Glutamatergic neuron (in vitro differentiated cells): ENCODE data around the gene PF4V1. TPM values are rescaled to one million over a fixed set of nuclear protein-coding genes. Genes with fewer than 3 reads are reported as not detected.

Experiments used
- DNase-seq: peaks from one replicate; pipeline ENCODE4 v3.0.0; 2022
- H3K27ac Mint-ChIP-seq: one replicate; pipeline ENCODE4 v1.8.0; 2020; ENCODE audit warnings: mild to moderate bottlenecking, mixed read lengths, inconsistent platforms; ENCODE audit not compliant: unreplicated experiment
- H3K27me3 Mint-ChIP-seq: one replicate; pipeline ENCODE4 v1.8.0; 2020; ENCODE audit warnings: mild to moderate bottlenecking, moderate library complexity, mixed read lengths, inconsistent platforms; ENCODE audit not compliant: unreplicated experiment
- H3K36me3 Mint-ChIP-seq: one replicate; pipeline ENCODE4 v1.8.0; 2020; ENCODE audit warnings: mild to moderate bottlenecking, mixed read lengths, inconsistent platforms; ENCODE audit not compliant: unreplicated experiment
- H3K4me1 Mint-ChIP-seq: one replicate; pipeline ENCODE4 v1.8.0; 2020; ENCODE audit warnings: mild to moderate bottlenecking, low read depth, mixed read lengths, inconsistent platforms; ENCODE audit not compliant: unreplicated experiment
- H3K4me3 Mint-ChIP-seq: one replicate; pipeline ENCODE4 v1.8.0; 2020; ENCODE audit warnings: mild to moderate bottlenecking, mixed read lengths, inconsistent platforms; ENCODE audit not compliant: unreplicated experiment
- H3K9me3 Mint-ChIP-seq: one replicate; pipeline ENCODE4 v1.8.0; 2020; ENCODE audit warnings: mild to moderate bottlenecking, moderate library complexity, mixed read lengths, inconsistent platforms; ENCODE audit not compliant: unreplicated experiment
- total RNA-seq: library from RNA; stranded (reverse); fragmentation: NEBNext Ultra II Directional; extraction: Animal tissue kit (Norgen Biotek cat#: 25700); gene quantifications from one replicate; pipeline ENCODE4 v1.2.1, GENCODE V29; 2021; ENCODE audit not compliant: unreplicated experiment
- TF ChIP-seq, protein P1 (sequence below): fragments of 200-600 bp; sonication (generic); IDR thresholded peaks from one replicate; pipeline ENCODE4 v1.5.0; 2021; ENCODE audit not compliant: partially characterized antibody, unreplicated experiment

Gene PF4V1
- total RNA-seq, 1 donor from 2014 or later = not detected

GRCh38 chr4:73816814-73817213 lies 36.3 kb upstream of the PF4V1 start:
- no peak overlapping the region for H3K27ac Mint-ChIP-seq
- no peaks in the 10 kb centered on the region for H3K27me3 Mint-ChIP-seq
- no peaks in the 10 kb centered on the region for H3K4me1 Mint-ChIP-seq
- DNase-seq = no peak
- TF ChIP-seq, protein P1, sequence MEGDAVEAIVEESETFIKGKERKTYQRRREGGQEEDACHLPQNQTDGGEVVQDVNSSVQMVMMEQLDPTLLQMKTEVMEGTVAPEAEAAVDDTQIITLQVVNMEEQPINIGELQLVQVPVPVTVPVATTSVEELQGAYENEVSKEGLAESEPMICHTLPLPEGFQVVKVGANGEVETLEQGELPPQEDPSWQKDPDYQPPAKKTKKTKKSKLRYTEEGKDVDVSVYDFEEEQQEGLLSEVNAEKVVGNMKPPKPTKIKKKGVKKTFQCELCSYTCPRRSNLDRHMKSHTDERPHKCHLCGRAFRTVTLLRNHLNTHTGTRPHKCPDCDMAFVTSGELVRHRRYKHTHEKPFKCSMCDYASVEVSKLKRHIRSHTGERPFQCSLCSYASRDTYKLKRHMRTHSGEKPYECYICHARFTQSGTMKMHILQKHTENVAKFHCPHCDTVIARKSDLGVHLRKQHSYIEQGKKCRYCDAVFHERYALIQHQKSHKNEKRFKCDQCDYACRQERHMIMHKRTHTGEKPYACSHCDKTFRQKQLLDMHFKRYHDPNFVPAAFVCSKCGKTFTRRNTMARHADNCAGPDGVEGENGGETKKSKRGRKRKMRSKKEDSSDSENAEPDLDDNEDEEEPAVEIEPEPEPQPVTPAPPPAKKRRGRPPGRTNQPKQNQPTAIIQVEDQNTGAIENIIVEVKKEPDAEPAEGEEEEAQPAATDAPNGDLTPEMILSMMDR = no peak
- H3K36me3 Mint-ChIP-seq = no peaks in the 10 kb centered on the region
- no peaks in the 10 kb centered on the region for H3K9me3 Mint-ChIP-seq
- no peak overlapping the region for H3K4me3 Mint-ChIP-seq

- no peaks in the 10 kb centered on the region for H3K36me3 Mint-ChIP-seq
- DNase-seq = no peak
- H3K9me3 Mint-ChIP-seq = no peaks in the 10 kb centered on the region
- TF ChIP-seq, protein P1 = no peak
- H3K4me1 Mint-ChIP-seq = no peaks in the 10 kb centered on the region
- no peak overlapping the region for H3K27ac Mint-ChIP-seq
- no peak overlapping the region for H3K4me3 Mint-ChIP-seq
- H3K27me3 Mint-ChIP-seq = no peaks in the 10 kb centered on the region
Measured at GRCh38 chr4:73817341-73817740, 35.8 kb upstream of the PF4V1 start.

- TF ChIP-seq, protein P1 = no peak
- H3K4me3 Mint-ChIP-seq = no peak overlapping the region
- no peaks in the 10 kb centered on the region for H3K9me3 Mint-ChIP-seq
- no peaks in the 10 kb centered on the region for H3K27me3 Mint-ChIP-seq
- no peaks in the 10 kb centered on the region for H3K4me1 Mint-ChIP-seq
- H3K36me3 Mint-ChIP-seq = no peaks in the 10 kb centered on the region
- DNase-seq = no peak
- no peak overlapping the region for H3K27ac Mint-ChIP-seq
Measured at GRCh38 chr4:73821325-73821724, 31.8 kb upstream of the PF4V1 start.

- H3K27ac Mint-ChIP-seq = no peak overlapping the region
- no peaks in the 10 kb centered on the region for H3K9me3 Mint-ChIP-seq
- H3K4me1 Mint-ChIP-seq = no peaks in the 10 kb centered on the region
- TF ChIP-seq, protein P1 = no peak
- H3K36me3 Mint-ChIP-seq = no peaks in the 10 kb centered on the region
- no peak overlapping the region for H3K4me3 Mint-ChIP-seq
- no peak for DNase-seq
- H3K27me3 Mint-ChIP-seq = no peaks in the 10 kb centered on the region
Measured at GRCh38 chr4:73822389-73822788, 30.7 kb upstream of the PF4V1 start.

DNA sequence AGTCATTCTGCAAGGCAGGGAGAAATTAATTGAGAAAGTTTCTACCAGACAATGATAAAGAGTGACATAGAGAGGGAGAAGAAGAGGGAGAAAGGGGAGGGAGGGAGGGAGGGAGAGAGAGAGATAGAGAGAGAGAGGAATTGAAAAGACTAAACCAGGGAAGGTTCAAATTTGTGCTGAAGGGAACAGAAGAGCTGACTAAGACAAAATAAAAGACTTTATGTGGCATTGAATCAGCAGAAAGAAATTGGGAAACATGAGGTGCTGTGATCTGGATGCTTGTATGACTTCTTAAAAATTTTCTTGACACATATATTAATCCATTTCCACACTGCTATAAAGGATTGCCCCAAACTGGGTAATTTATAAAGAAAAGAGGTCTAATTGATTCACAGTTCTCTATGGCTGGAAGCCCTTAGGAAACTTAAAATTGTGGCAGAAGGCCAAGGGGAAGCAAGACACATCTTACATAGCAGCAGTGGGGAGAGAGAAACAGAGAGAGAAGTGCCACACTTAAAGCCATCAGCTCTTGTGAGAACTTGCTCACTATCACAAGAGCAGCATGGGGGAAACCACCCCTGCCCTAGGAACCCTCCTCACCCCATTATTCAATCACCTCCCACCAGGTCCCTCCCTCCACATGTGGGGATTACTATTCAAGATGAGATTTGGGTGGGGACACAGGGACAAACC lies 30.1 kb upstream of the PF4V1 start:
- H3K9me3 Mint-ChIP-seq = no peaks in the 10 kb centered on the region
- no peaks in the 10 kb centered on the region for H3K36me3 Mint-ChIP-seq
- TF ChIP-seq, protein P1 = no peak
- no peaks in the 10 kb centered on the region for H3K27me3 Mint-ChIP-seq
- no peak overlapping the region for H3K27ac Mint-ChIP-seq
- no peak overlapping the region for H3K4me3 Mint-ChIP-seq
- no peak for DNase-seq
- H3K4me1 Mint-ChIP-seq = no peaks in the 10 kb centered on the region
